Spleen (tissue), 11 donors: ENCODE results near the gene FOXD2. TPM values are rescaled to one million over a fixed set of nuclear protein-coding genes. Genes with fewer than 3 reads are reported as not detected.

Experiments
- DNase-seq: peaks from one replicate; pipeline ENCODE4 v3.0.0-alpha.2; 2020
- H3K27ac ChIP-seq, 8 donors: fragments of 200-600 bp; sonication (generic) in 7 of 8; 1 replicate in 4 of 8; 2 replicates in 4 of 8; pipeline versions ENCODE4 v1.5.0 to v1.8.0; 2016 to 2021; ENCODE audit warnings: inconsistent platforms in 4 of 8, mild to moderate bottlenecking in 4 of 8, moderate library complexity in 1 of 8
- H3K27me3 ChIP-seq, 7 donors: fragments of 200-600 bp; sonication (generic) in 6 of 7; replicated peaks in 1 of 7; 1 replicate in 4 of 7; 2 replicates in 3 of 7; pipeline versions ENCODE4 v1.5.0 to v1.8.0; 2016 to 2021; ENCODE audit warnings: inconsistent platforms in 3 of 7, mild to moderate bottlenecking in 1 of 7
- H3K36me3 ChIP-seq, 6 donors: fragments of 200-600 bp; sonication (generic) in 5 of 6; 1 replicate in 4 of 6; 2 replicates in 2 of 6; pipeline versions ENCODE4 v1.5.0 to v1.8.0; 2016 to 2021; ENCODE audit warnings: inconsistent platforms in 2 of 6
- H3K4me1 ChIP-seq, 6 donors: fragments of 200-600 bp; sonication (generic) in 5 of 6; 1 replicate in 3 of 6; 2 replicates in 3 of 6; pipeline versions ENCODE4 v1.5.0 to v1.8.0; 2016 to 2021; ENCODE audit warnings: inconsistent platforms in 3 of 6
- H3K4me3 ChIP-seq, 8 donors: fragments of 200-600 bp; sonication (generic) in 7 of 8; 1 replicate in 4 of 8; 2 replicates in 4 of 8; pipeline versions ENCODE4 v1.5.0 to v1.8.0; 2016 to 2021; ENCODE audit warnings: inconsistent platforms in 4 of 8, mild to moderate bottlenecking in 4 of 8, moderate library complexity in 2 of 8
- H3K9me3 ChIP-seq, 8 donors: fragments of 200-600 bp; sonication (generic) in 7 of 8; 1 replicate in 4 of 8; 2 replicates in 4 of 8; pipeline versions ENCODE4 v1.5.0 to v1.8.0; 2016 to 2021; ENCODE audit warnings: inconsistent platforms in 4 of 8
- POLR2A ChIP-seq, 3 donors: fragments of 450-650 bp; IDR thresholded peaks; one replicate each; pipeline ENCODE4 v1.5.1; 2017; ENCODE audit warnings: antibody characterized with exemption in 3 of 3, mild to moderate bottlenecking in 1 of 3
- POLR2AphosphoS5 ChIP-seq, 3 donors: sonication (generic); formaldehyde crosslinking; IDR thresholded peaks; one replicate each; pipeline ENCODE4 v1.5.1; 2017; ENCODE audit warnings: antibody characterized with exemption in 3 of 3
- WGBS, 5 donors: extraction: QIAGEN DNeasy Blood & Tissue Kit in 3 of 5; methylation state at CpG; one replicate each; pipeline versions ENCODE4 v1.1.5 to v1.1.7; 2013 to 2018; 5-methylcytosine and 5-hydroxymethylcytosine counted together
- intact Hi-C: fragments of 100-400 bp; cut with DNase I; formaldehyde crosslinking; loops from one replicate; pipeline ENCODE4 v1.15.0; 2023; ENCODE audit warnings: low total_unique reads
- polyA plus RNA-seq, 3 donors: library from polyadenylated mRNA; stranded (reverse); fragments of 200-250 nt; gene quantifications; one replicate each; pipeline ENCODE4 v1.2.1, GENCODE V29; 2013
- total RNA-seq, 7 donors: library from RNA; depleted of rRNA in 3 of 7; stranded (reverse); fragments of >200 nt in 3 of 7; fragmentation: NEBNext Ultra II Directional in 4 of 7; extraction: Animal tissue kit (Norgen Biotek cat#: 25700) in 4 of 7; gene quantifications; one replicate each; pipeline versions ENCODE4 v1.1.0 to v1.2.1, GENCODE V29; 2016 to 2021
- TF ChIP-seq, protein P1 (sequence below), 11 experiments: fragments of 200-600 bp in 7 of 11; fragments of 450-650 bp in 4 of 11; sonication (generic) in 4 of 11; IDR thresholded peaks in 8 of 11; conservative IDR thresholded peaks in 3 of 11; 1 replicate in 7 of 11; 2 replicates in 4 of 11; pipeline versions ENCODE4 v1.4.0 to v1.8.0; 2016 to 2021; ENCODE audit warnings: antibody characterized with exemption in 11 of 11, inconsistent platforms in 4 of 11, mild to moderate bottlenecking in 1 of 11
- donor health status: healthy with polysubstance abuse.
- donor health status: DM: no; HTN: no; CAD: no; lungs with moderate emphysema.
- donor health status: DM: no; HTN: no; CAD: no.
- donor health status: Bipolar disorder and iron deficiency.
- donor health status: healthy.
- donor health status: DM: no; HTN: no; CAD: no.
- donor health status: DM: yes; HTN: yes; CAD: no.

Gene FOXD2
- total and polyA plus RNA-seq, 10 donors: 0.09 to 1.7 (median 0.61) TPM

DNA sequence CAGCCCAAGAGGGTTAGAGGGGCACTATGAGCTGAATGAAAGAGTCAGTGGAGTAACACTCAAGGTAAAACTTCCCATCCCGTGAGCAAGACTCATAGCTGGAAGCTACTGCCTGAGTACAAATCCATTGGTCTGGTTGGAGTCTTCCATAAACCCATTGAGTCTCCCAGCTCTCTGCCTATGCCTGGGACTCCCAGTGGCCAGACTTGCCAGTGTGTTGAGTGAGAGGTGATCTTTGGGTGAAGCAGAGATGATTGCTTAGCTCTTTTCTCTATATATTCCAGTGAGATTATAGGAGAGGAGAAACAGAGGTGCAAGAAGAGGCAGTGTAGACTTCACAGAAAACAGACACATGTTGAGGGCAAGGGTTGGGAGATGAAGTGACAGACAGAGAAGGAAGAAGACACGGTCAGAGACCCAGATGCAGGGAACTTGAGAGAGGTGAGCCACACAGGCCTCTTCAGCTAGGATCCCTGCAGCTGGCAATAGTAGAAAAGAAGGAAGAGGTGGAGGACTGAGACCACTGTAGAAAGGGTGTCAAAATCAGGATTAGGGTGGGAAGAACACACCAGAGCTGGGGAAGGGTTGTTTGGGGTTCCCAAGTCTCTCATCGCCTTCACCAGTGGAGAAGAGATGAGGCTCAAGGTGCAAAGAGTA, 3.7 kb downstream of the FOXD2 start:
- intact Hi-C loops: no loop called here
- Histone ChIP-seq H3K27me3 (peaks cover 4 to 100% (median 73%) of the 10 kb centered on the region in 7 donors), H3K9me3 (peaks cover 0 to 11% (median 0%) of the 10 kb centered on the region in 8 donors), H3K36me3 (no peaks in the 10 kb centered on the region), H3K4me1 (peaks cover under 1 to 55% (median 40%) of the 10 kb centered on the region in 6 donors), H3K4me3 (no peak overlapping the region), H3K27ac (no peak overlapping the region)
- 88 to 92% (median 91%) methylated on average over 3 of the region's 3 CpGs for WGBS, 5 donors
- TF ChIP-seq, protein P1, sequence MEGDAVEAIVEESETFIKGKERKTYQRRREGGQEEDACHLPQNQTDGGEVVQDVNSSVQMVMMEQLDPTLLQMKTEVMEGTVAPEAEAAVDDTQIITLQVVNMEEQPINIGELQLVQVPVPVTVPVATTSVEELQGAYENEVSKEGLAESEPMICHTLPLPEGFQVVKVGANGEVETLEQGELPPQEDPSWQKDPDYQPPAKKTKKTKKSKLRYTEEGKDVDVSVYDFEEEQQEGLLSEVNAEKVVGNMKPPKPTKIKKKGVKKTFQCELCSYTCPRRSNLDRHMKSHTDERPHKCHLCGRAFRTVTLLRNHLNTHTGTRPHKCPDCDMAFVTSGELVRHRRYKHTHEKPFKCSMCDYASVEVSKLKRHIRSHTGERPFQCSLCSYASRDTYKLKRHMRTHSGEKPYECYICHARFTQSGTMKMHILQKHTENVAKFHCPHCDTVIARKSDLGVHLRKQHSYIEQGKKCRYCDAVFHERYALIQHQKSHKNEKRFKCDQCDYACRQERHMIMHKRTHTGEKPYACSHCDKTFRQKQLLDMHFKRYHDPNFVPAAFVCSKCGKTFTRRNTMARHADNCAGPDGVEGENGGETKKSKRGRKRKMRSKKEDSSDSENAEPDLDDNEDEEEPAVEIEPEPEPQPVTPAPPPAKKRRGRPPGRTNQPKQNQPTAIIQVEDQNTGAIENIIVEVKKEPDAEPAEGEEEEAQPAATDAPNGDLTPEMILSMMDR (IDR thresholded peaks at IDR 0.05 in 8 of 11, conservative IDR thresholded peaks at IDR 0.05 in 3 of 11): no peak
- TF ChIP-seq POLR2A (IDR thresholded peaks at IDR 0.05) (no peak), POLR2AphosphoS5 (IDR thresholded peaks at IDR 0.05) (no peak)
- DNase-seq: peak; percentile 25

DNA sequence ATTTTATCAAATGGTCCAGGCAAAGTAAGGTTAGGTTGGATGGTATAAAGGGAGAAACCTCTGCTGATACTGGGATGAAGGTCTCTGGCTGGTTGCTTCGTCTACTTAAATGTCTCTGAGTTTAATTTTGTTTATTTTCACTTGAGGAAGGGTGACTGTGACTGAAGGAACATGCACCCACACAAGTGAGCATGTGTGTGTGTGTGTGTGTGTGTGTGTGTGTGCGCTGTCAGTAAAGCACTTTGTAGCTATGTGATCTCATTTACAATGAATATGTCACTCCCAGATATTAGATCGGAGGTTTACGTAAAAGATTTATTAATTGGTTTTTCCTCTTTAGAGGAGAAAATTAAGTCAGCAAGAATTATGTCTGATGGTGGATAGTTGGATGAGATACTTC, 4.4 kb downstream of the FOXD2 start:
- Histone ChIP-seq H3K9me3 (peaks cover 0 to 11% (median 0%) of the 10 kb centered on the region in 8 donors), H3K4me1 (peaks cover 0 to 48% (median 33%) of the 10 kb centered on the region in 6 donors), H3K27ac (no peak overlapping the region), H3K27me3 (peaks cover 4 to 100% (median 79%) of the 10 kb centered on the region in 7 donors), H3K36me3 (no peaks in the 10 kb centered on the region), H3K4me3 (no peak overlapping the region)
- intact Hi-C loops: no loop called here
- no peak for TF ChIP-seq POLR2AphosphoS5 (IDR thresholded peaks at IDR 0.05)
- TF ChIP-seq, protein P1 (IDR thresholded peaks at IDR 0.05 in 8 of 11, conservative IDR thresholded peaks at IDR 0.05 in 3 of 11): no peak
- 65 to 85% (median 78%) methylated on average over 4 of the region's 4 CpGs for WGBS, 5 donors
- no peak for DNase-seq

DNA sequence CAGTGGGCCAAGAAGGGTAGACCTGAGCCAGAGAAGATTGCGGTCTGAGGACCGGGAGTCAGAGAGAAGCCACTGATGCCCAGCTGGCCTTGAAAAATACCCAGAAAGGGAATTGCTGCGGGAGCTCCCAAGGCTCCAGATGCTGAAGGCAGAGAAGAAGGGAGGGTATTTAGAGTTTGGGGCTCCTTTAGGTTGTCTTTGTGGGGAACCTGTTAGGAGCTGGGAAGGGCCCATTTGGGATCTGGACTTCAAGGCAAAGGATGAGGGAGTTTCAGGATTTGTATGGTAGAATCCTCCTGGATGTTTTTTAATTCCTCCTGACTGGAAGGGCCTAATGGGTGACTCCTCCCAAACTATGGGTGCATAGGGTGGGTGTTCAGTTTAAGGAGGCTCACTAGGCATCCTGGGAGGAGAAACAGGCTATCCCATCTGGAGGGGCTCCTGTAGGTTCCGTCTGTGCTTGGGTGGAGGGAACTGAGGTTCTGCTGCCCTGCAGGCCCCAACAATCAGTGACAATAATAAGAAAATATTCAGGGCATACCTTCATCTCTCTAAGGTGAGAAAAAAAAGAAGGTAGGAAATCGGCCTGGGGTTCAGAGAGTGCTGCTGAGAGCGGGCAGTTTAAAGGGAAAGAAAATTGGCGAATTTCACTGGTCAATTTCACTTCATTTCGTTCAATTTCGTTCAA, 5.1 kb downstream of the FOXD2 start:
- no peaks in the 10 kb centered on the region for H3K36me3 ChIP-seq
- H3K27me3 ChIP-seq: peaks cover 4 to 100% (median 87%) of the 10 kb centered on the region in 7 donors
- DNase-seq: no peak
- H3K9me3 ChIP-seq: peaks cover 0 to 11% (median 0%) of the 10 kb centered on the region in 8 donors
- H3K27ac ChIP-seq: no peak overlapping the region
- no peak overlapping the region for H3K4me3 ChIP-seq
- intact Hi-C loops: no loop called here
- peaks cover 0 to 41% (median 32%) of the 10 kb centered on the region in 6 donors for H3K4me1 ChIP-seq
- TF ChIP-seq POLR2AphosphoS5 (IDR thresholded peaks at IDR 0.05) (no peak), POLR2A (IDR thresholded peaks at IDR 0.05) (no peak)
- TF ChIP-seq, protein P1 (IDR thresholded peaks at IDR 0.05 in 8 of 11, conservative IDR thresholded peaks at IDR 0.05 in 3 of 11): no peak
- 30 to 38% (median 37%) methylated on average over 9 of the region's 9 CpGs for WGBS, 5 donors
